Spleen (tissue), 11 donors: Measurements from ENCODE around the gene SCN4A. TPM values are rescaled to one million over a fixed set of nuclear protein-coding genes. Genes with fewer than 3 reads are reported as not detected.
A peak's percentile ranks its signal among the peaks of the same experiment; 100 is the strongest.
"Not testable (repeated sequence)": the region's sequence is repeated elsewhere in the genome, so short reads cannot be mapped to it uniquely, and the experiment has no call there.

Source experiments
- DNase-seq: peaks from one replicate; pipeline ENCODE4 v3.0.0-alpha.2; 2020
- H3K27ac ChIP-seq, 8 donors: fragments of 200-600 bp; sonication (generic) in 7 of 8; 1 replicate in 4 of 8; 2 replicates in 4 of 8; pipeline versions ENCODE4 v1.5.0 to v1.8.0; 2016 to 2021; ENCODE audit warnings: inconsistent platforms in 4 of 8, mild to moderate bottlenecking in 4 of 8, moderate library complexity in 1 of 8
- H3K27me3 ChIP-seq, 7 donors: fragments of 200-600 bp; sonication (generic) in 6 of 7; replicated peaks in 1 of 7; 1 replicate in 4 of 7; 2 replicates in 3 of 7; pipeline versions ENCODE4 v1.5.0 to v1.8.0; 2016 to 2021; ENCODE audit warnings: inconsistent platforms in 3 of 7, mild to moderate bottlenecking in 1 of 7
- H3K36me3 ChIP-seq, 6 donors: fragments of 200-600 bp; sonication (generic) in 5 of 6; 1 replicate in 4 of 6; 2 replicates in 2 of 6; pipeline versions ENCODE4 v1.5.0 to v1.8.0; 2016 to 2021; ENCODE audit warnings: inconsistent platforms in 2 of 6
- H3K4me1 ChIP-seq, 6 donors: fragments of 200-600 bp; sonication (generic) in 5 of 6; 1 replicate in 3 of 6; 2 replicates in 3 of 6; pipeline versions ENCODE4 v1.5.0 to v1.8.0; 2016 to 2021; ENCODE audit warnings: inconsistent platforms in 3 of 6
- H3K4me3 ChIP-seq, 8 donors: fragments of 200-600 bp; sonication (generic) in 7 of 8; 1 replicate in 4 of 8; 2 replicates in 4 of 8; pipeline versions ENCODE4 v1.5.0 to v1.8.0; 2016 to 2021; ENCODE audit warnings: inconsistent platforms in 4 of 8, mild to moderate bottlenecking in 4 of 8, moderate library complexity in 2 of 8
- H3K9me3 ChIP-seq, 8 donors: fragments of 200-600 bp; sonication (generic) in 7 of 8; 1 replicate in 4 of 8; 2 replicates in 4 of 8; pipeline versions ENCODE4 v1.5.0 to v1.8.0; 2016 to 2021; ENCODE audit warnings: inconsistent platforms in 4 of 8
- CTCF ChIP-seq, 11 experiments: fragments of 200-600 bp in 7 of 11; fragments of 450-650 bp in 4 of 11; sonication (generic) in 4 of 11; IDR thresholded peaks in 8 of 11; conservative IDR thresholded peaks in 3 of 11; 1 replicate in 7 of 11; 2 replicates in 4 of 11; pipeline versions ENCODE4 v1.4.0 to v1.8.0; 2016 to 2021; ENCODE audit warnings: antibody characterized with exemption in 11 of 11, inconsistent platforms in 4 of 11, mild to moderate bottlenecking in 1 of 11
- POLR2A ChIP-seq, 3 donors: fragments of 450-650 bp; IDR thresholded peaks; one replicate each; pipeline ENCODE4 v1.5.1; 2017; ENCODE audit warnings: antibody characterized with exemption in 3 of 3, mild to moderate bottlenecking in 1 of 3
- POLR2AphosphoS5 ChIP-seq, 3 donors: sonication (generic); formaldehyde crosslinking; IDR thresholded peaks; one replicate each; pipeline ENCODE4 v1.5.1; 2017; ENCODE audit warnings: antibody characterized with exemption in 3 of 3
- WGBS, 5 donors: extraction: QIAGEN DNeasy Blood & Tissue Kit in 3 of 5; methylation state at CpG; one replicate each; pipeline versions ENCODE4 v1.1.5 to v1.1.7; 2013 to 2018; 5-methylcytosine and 5-hydroxymethylcytosine counted together
- intact Hi-C: fragments of 100-400 bp; cut with DNase I; formaldehyde crosslinking; loops from one replicate; pipeline ENCODE4 v1.15.0; 2023; ENCODE audit warnings: low total_unique reads
- polyA plus RNA-seq, 3 donors: library from polyadenylated mRNA; stranded (reverse); fragments of 200-250 nt; gene quantifications; one replicate each; pipeline ENCODE4 v1.2.1, GENCODE V29; 2013
- total RNA-seq, 7 donors: library from RNA; depleted of rRNA in 3 of 7; stranded (reverse); fragments of >200 nt in 3 of 7; fragmentation: NEBNext Ultra II Directional in 4 of 7; extraction: Animal tissue kit (Norgen Biotek cat#: 25700) in 4 of 7; gene quantifications; one replicate each; pipeline versions ENCODE4 v1.1.0 to v1.2.1, GENCODE V29; 2016 to 2021
- donor health status: healthy with polysubstance abuse.
- donor health status: DM: no; HTN: no; CAD: no; lungs with moderate emphysema.
- donor health status: DM: no; HTN: no; CAD: no.
- donor health status: Bipolar disorder and iron deficiency.
- donor health status: healthy.
- donor health status: DM: no; HTN: no; CAD: no.
- donor health status: DM: yes; HTN: yes; CAD: no.

Gene SCN4A
- total and polyA plus RNA-seq, 10 donors = 0.14 to 4.0 (median 0.86) TPM

GRCh38 chr17:64008830-64009229, 36.1 kb upstream of the SCN4A start:
- 33 to 52% (median 46%) methylated on average over 4 of the region's 4 CpGs for WGBS, 5 donors
- intact Hi-C loops = no loop called here
- DNase-seq = no peak
- H3K27ac ChIP-seq = peak overlapping the region in 7 of 8 donors; percentile 56 to 89 (median 83)
- TF ChIP-seq POLR2AphosphoS5 (IDR thresholded peaks at IDR 0.05) (peak in 1 of 3 donors; percentile 11), POLR2A (IDR thresholded peaks at IDR 0.05) (no peak), CTCF (IDR thresholded peaks at IDR 0.05 in 8 of 11, conservative IDR thresholded peaks at IDR 0.05 in 3 of 11) (no peak)
- H3K9me3 ChIP-seq = no peaks in the 10 kb centered on the region
- no peaks in the 10 kb centered on the region for H3K27me3 ChIP-seq
- peaks cover 0 to 70% (median 18%) of the 10 kb centered on the region in 6 donors for H3K36me3 ChIP-seq
- H3K4me3 ChIP-seq = no peak overlapping the region
- H3K4me1 ChIP-seq = peaks cover 32 to 100% (median 75%) of the 10 kb centered on the region in 6 donors

GRCh38 chr17:64008346-64008745, 35.6 kb upstream of the SCN4A start:
- no peak overlapping the region for H3K4me3 ChIP-seq
- WGBS, 5 donors = 77 to 87% (median 78%) methylated on average over 5 of the region's 5 CpGs
- no peak for TF ChIP-seq POLR2A (IDR thresholded peaks at IDR 0.05)
- TF ChIP-seq POLR2AphosphoS5 (IDR thresholded peaks at IDR 0.05) = no peak
- TF ChIP-seq CTCF (IDR thresholded peaks at IDR 0.05 in 8 of 11, conservative IDR thresholded peaks at IDR 0.05 in 3 of 11) = no peak
- H3K4me1 ChIP-seq = peaks cover 31 to 100% (median 73%) of the 10 kb centered on the region in 6 donors
- H3K27me3 ChIP-seq = no peaks in the 10 kb centered on the region
- peaks cover 0 to 75% (median 23%) of the 10 kb centered on the region in 6 donors for H3K36me3 ChIP-seq
- peak overlapping the region; percentile 17 to 89 (median 74) for H3K27ac ChIP-seq
- no peaks in the 10 kb centered on the region for H3K9me3 ChIP-seq
- DNase-seq = no peak
- intact Hi-C loops = no loop called here

- 60 to 78% (median 68%) methylated on average over 5 of the region's 5 CpGs for WGBS, 5 donors
- H3K9me3 ChIP-seq = no peaks in the 10 kb centered on the region
- TF ChIP-seq POLR2AphosphoS5 (IDR thresholded peaks at IDR 0.05) (peak in 2 of 3 donors; percentile 66 to 69), POLR2A (IDR thresholded peaks at IDR 0.05) (no peak), CTCF (IDR thresholded peaks at IDR 0.05 in 8 of 11, conservative IDR thresholded peaks at IDR 0.05 in 3 of 11) (no peak)
- H3K27me3 ChIP-seq = no peaks in the 10 kb centered on the region
- peaks cover 0 to 80% (median 28%) of the 10 kb centered on the region in 6 donors for H3K36me3 ChIP-seq
- no peak for DNase-seq
- intact Hi-C loops = no loop called here
- no peak overlapping the region for H3K4me3 ChIP-seq
- H3K27ac ChIP-seq = peak overlapping the region; percentile 17 to 89 (median 74)
- H3K4me1 ChIP-seq = peaks cover 31 to 100% (median 71%) of the 10 kb centered on the region in 6 donors
Measured at GRCh38 chr17:64007838-64008282, 35.1 kb upstream of the SCN4A start.

- DNase-seq = peak; percentile 47
- H3K4me1 ChIP-seq = peaks cover 31 to 100% (median 73%) of the 10 kb centered on the region in 6 donors
- intact Hi-C loops, H3K27me3 ChIP-seq, H3K4me3 ChIP-seq, H3K9me3 ChIP-seq: not testable (repeated sequence)
- 74 to 88% (median 85%) methylated on average over 5 of the region's 5 CpGs for WGBS, 5 donors
- peak overlapping the region; percentile 10 to 89 (median 74) for H3K27ac ChIP-seq
- peaks cover 0 to 84% (median 33%) of the 10 kb centered on the region in 6 donors for H3K36me3 ChIP-seq
Measured at GRCh38 chr17:64007089-64007837, 34.5 kb upstream of the SCN4A start.
